ENCODE results near the gene OR2D3. TPM values are rescaled to one million over a fixed set of nuclear protein-coding genes. Genes with fewer than 3 reads are reported as not detected.
"Not testable (repeated sequence)": the region's sequence is repeated elsewhere in the genome, so short reads cannot be mapped to it uniquely, and the experiment has no call there.

The OR2D3 gene
- total and polyA plus RNA-seq, 11 donors: not detected

DNA sequence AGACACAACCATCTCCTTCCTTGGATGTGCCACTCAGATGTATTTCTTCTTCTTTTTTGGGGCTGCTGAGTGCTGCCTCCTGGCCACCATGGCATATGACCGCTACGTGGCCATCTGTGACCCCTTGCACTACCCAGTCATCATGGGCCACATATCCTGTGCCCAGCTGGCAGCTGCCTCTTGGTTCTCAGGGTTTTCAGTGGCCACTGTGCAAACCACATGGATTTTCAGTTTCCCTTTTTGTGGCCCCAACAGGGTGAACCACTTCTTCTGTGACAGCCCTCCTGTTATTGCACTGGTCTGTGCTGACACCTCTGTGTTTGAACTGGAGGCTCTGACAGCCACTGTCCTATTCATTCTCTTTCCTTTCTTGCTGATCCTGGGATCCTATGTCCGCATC is 43.9 kb upstream of the OR2D3 start:
- DNase-seq: no peak
- 71 to 88% (median 83%) methylated on average over 3 of the region's 3 CpGs for whole genome bisulfite sequencing, 4 donors
- H3K36me3 ChIP-seq: no peaks in the 10 kb centered on the region

DNA sequence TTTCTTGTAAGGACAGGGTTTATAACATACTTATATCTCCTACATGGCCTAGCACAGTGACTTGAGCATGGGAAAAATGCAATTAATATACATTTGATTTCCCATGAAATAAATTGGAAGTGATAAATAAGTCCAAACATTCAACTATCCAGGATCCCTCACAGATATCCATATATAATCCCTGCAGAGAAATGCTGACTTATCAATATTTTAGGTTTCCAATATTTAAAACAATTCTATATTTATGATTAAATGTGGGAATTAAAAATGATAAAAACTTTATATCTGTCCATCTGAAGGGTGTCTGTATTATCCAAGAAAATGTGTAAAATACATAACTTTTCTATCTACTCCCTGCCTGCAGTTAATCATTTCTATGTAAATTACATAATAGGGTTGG is 38.1 kb upstream of the OR2D3 start:
- intact Hi-C loops (cut with DNase I): no loop called here
- DNase-seq (no peak), ATAC-seq (no peak)
- H3K27ac ChIP-seq: no peak overlapping the region
- H3K36me3 ChIP-seq: no peaks in the 10 kb centered on the region
- peaks cover 0 to 3% (median 0%) of the 10 kb centered on the region in 12 donors for H3K9me3 ChIP-seq
- TF ChIP-seq POLR2A (IDR thresholded peaks at IDR 0.05): no peak
- TF ChIP-seq, protein P1, sequence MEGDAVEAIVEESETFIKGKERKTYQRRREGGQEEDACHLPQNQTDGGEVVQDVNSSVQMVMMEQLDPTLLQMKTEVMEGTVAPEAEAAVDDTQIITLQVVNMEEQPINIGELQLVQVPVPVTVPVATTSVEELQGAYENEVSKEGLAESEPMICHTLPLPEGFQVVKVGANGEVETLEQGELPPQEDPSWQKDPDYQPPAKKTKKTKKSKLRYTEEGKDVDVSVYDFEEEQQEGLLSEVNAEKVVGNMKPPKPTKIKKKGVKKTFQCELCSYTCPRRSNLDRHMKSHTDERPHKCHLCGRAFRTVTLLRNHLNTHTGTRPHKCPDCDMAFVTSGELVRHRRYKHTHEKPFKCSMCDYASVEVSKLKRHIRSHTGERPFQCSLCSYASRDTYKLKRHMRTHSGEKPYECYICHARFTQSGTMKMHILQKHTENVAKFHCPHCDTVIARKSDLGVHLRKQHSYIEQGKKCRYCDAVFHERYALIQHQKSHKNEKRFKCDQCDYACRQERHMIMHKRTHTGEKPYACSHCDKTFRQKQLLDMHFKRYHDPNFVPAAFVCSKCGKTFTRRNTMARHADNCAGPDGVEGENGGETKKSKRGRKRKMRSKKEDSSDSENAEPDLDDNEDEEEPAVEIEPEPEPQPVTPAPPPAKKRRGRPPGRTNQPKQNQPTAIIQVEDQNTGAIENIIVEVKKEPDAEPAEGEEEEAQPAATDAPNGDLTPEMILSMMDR (IDR thresholded peaks at IDR 0.05): no peak
- H3K27me3 ChIP-seq: no peaks in the 10 kb centered on the region
- H3K4me1 ChIP-seq: no peaks in the 10 kb centered on the region
- H3K4me3 ChIP-seq: no peak overlapping the region

More for the DNA sequence above, 43.9 kb upstream of the OR2D3 start:
- no peaks in the 10 kb centered on the region for H3K4me1 ChIP-seq
- no peak overlapping the region for H3K4me3 ChIP-seq
- ATAC-seq: no peak
- no peaks in the 10 kb centered on the region for H3K27me3 ChIP-seq
- H3K9me3 ChIP-seq: peaks cover 0 to 7% (median 0%) of the 10 kb centered on the region in 12 donors
- no peak overlapping the region for H3K27ac ChIP-seq
- TF ChIP-seq POLR2A (IDR thresholded peaks at IDR 0.05): no peak
- TF ChIP-seq, protein P1 (IDR thresholded peaks at IDR 0.05): no peak
- intact Hi-C loops (cut with DNase I): no loop called here

DNA sequence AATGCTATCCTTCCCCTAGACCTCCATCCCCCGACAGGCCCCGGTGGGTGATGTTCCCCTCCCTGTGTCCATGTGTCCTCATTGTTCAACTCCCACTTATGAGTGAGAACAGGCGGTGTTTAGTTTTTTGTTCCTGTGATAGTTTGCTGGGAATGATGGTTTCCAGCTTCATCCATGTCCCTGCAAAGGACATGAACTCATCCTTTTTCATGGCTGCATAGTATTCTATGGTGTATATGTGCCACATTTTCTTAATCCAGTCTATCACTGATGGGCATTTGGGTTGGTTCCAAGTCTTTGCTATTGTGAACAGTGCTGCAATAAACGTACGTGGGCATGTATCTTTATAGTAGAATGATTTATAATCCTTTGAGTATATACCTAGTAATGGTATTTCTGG is 33.1 kb upstream of the OR2D3 start:
- H3K27ac ChIP-seq; H3K4me3 ChIP-seq; H3K4me1 ChIP-seq; intact Hi-C loops (cut with DNase I); DNase-seq; H3K27me3 ChIP-seq; ATAC-seq; H3K36me3 ChIP-seq: not testable (repeated sequence)
- WGBS, 4 donors: 85 to 93% (median 92%) methylated on average over 5 of the region's 5 CpGs
- peaks cover 0 to 12% (median 0%) of the 10 kb centered on the region in 12 donors for H3K9me3 ChIP-seq

DNA sequence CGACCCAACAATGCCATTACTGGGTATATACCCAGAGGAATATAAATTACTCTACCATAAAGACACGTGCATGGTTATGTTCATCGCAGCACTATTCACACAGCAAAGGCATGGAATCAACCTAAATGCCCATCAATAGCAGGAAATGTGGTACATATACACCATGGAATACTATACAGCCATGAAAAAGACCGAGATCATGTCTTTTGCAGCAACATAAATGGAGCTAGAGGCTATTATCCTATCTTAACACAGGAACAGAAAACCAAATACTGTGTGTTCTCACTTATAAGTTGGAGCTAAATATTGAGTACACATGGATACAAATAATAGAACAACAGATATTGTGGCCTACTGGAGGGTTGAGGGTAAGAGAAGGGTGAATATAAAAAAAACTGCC is 32.0 kb upstream of the OR2D3 start:
- DNase-seq (no peak), ATAC-seq (no peak)
- 83 to 90% (median 86%) methylated on average over 4 of the region's 4 CpGs for WGBS, 4 donors
- Histone ChIP-seq H3K36me3 (no peaks in the 10 kb centered on the region), H3K27me3 (no peaks in the 10 kb centered on the region), H3K27ac (no peak overlapping the region), H3K9me3 (peaks cover 0 to 12% (median 0%) of the 10 kb centered on the region in 12 donors), H3K4me3 (no peak overlapping the region), H3K4me1 (no peaks in the 10 kb centered on the region)
- TF ChIP-seq, protein P1 (IDR thresholded peaks at IDR 0.05): no peak
- no peak for TF ChIP-seq POLR2A (IDR thresholded peaks at IDR 0.05)
- intact Hi-C loops (cut with DNase I): no loop called here

DNA sequence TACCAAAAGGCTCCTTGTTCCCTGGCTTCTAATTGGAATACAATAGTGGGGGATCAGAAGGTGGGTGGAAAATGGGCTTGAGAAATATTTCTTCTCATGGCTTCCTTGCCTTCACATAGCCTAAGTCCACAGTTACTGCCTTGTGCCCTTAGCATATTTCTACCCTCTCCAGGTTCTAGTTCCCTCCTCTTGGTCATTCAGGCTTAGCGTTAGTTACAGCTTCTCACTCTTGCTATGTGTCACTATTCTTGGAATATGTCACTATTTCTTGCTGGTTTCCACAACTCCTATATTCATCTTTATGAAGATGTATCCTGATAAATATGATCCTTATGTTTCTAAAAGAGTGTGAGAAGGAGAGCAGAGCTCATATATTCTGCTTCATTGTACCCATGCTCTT is 31.0 kb upstream of the OR2D3 start:
- ATAC-seq (no peak), DNase-seq (no peak)
- H3K27ac ChIP-seq: no peak overlapping the region
- H3K36me3 ChIP-seq: no peaks in the 10 kb centered on the region
- TF ChIP-seq, protein P1 (IDR thresholded peaks at IDR 0.05): no peak
- H3K4me3 ChIP-seq: no peak overlapping the region
- H3K4me1 ChIP-seq: no peaks in the 10 kb centered on the region
- peaks cover 0 to 12% (median 0%) of the 10 kb centered on the region in 12 donors for H3K9me3 ChIP-seq
- H3K27me3 ChIP-seq: no peaks in the 10 kb centered on the region
- intact Hi-C loops (cut with DNase I): no loop called here
- WGBS, 4 donors: 75 to 92% (median 84%) methylated on average over 1 of the region's 1 CpG
